Endothelial cell of umbilical vein (primary cell): Measurements from ENCODE around the gene GFOD1. TPM values are rescaled to one million over a fixed set of nuclear protein-coding genes. Genes with fewer than 3 reads are reported as not detected.

Experiments
- BruUV-seq: library from RNA; stranded (reverse); fragments of 400-500 nt; replicated peaks from 2 replicates; lab custom pipeline; 2021; lab: Mats Ljungman, UMichigan
- CTCF ChIA-PET: fragments of 300-600, 350-600 bp; sonication (Branson Sonifier 250); formaldehyde crosslinking; loops from one replicate; lab custom pipeline; 2021; ENCODE audit warnings: antibody characterized with exemption, inconsistent platforms; lab: Charles Lee
- POLR2A ChIA-PET: fragments of 300-600, 350-600 bp; sonication (Branson Sonifier 250); formaldehyde crosslinking; loops from one replicate; lab custom pipeline; 2021; ENCODE audit warnings: antibody characterized with exemption, inconsistent platforms; lab: Charles Lee
- DNase-seq: peaks from one replicate; pipeline ENCODE4 v3.0.0-alpha.2; 2011; ENCODE audit warnings: low read depth, low spot score
- FAIRE-seq: peaks from 2 replicates; lab custom pipeline; 2011; peaks lifted over from hg19 to GRCh38; lab: Jason Lieb, UNC
- H2AFZ ChIP-seq: 2 replicates; pipeline ENCODE4 v1.6.0; 2012; ENCODE audit warnings: low read depth, low read length, control low read depth, inconsistent platforms
- H3K27ac ChIP-seq: 2 replicates; pipeline ENCODE4 v1.5.1; 2011; ENCODE audit warnings: low read depth, mild to moderate bottlenecking, control low read depth, low read length, moderate library complexity; ENCODE audit not compliant: insufficient read depth
- H3K27me3 ChIP-seq, 2 experiments: 2 replicates each; pipeline versions ENCODE4 v1.6.0 to v1.6.1; 2011; ENCODE audit warnings: low read length in 2 of 2, mixed read lengths in 1 of 2; ENCODE audit not compliant: control insufficient read depth in 2 of 2, insufficient read depth in 2 of 2
- H3K36me3 ChIP-seq, 2 experiments: 2 replicates in 1 of 2; 3 replicates in 1 of 2; pipeline ENCODE4 v1.5.1; 2011; ENCODE audit warnings: low read length in 2 of 2, mild to moderate bottlenecking in 1 of 2, moderate library complexity in 1 of 2; ENCODE audit not compliant: control insufficient read depth in 2 of 2, insufficient read depth in 2 of 2; ENCODE audit errors: extremely low read depth in 1 of 2
- H3K4me1 ChIP-seq: 3 replicates; pipeline ENCODE4 v1.5.1; 2011; ENCODE audit warnings: mild to moderate bottlenecking, low read length; ENCODE audit not compliant: control insufficient read depth, insufficient read depth; ENCODE audit errors: extremely low read depth
- H3K4me2 ChIP-seq: 2 replicates; pipeline ENCODE4 v1.6.1; 2011; ENCODE audit warnings: low read length, control low read depth, mixed read lengths; ENCODE audit not compliant: insufficient read depth
- H3K4me3 ChIP-seq, 3 experiments: fragments of 200-600 bp in 1 of 3; sonication (generic), shearing (Covaris generic) in 1 of 3; replicated peaks in 1 of 3; 2 replicates each; pipeline ENCODE4 v1.5.1; 2011 to 2016; ENCODE audit warnings: control low read depth in 3 of 3, low read length in 3 of 3, mild to moderate bottlenecking in 2 of 3, inconsistent platforms in 1 of 3, low read depth in 1 of 3, moderate library complexity in 1 of 3; ENCODE audit not compliant: insufficient read depth in 1 of 3
- H3K79me2 ChIP-seq: 2 replicates; pipeline ENCODE4 v1.6.0; 2012; ENCODE audit warnings: low read length, inconsistent platforms; ENCODE audit not compliant: control insufficient read depth, insufficient read depth
- H3K9ac ChIP-seq: replicated peaks from 2 replicates; pipeline ENCODE3; 2011; ENCODE audit warnings: low read length, control low read depth; ENCODE audit not compliant: insufficient read depth; ENCODE audit errors: extremely low read depth
- H3K9me1 ChIP-seq: replicated peaks from 3 replicates; pipeline ENCODE4 v1.6.0; 2011; ENCODE audit warnings: mild to moderate bottlenecking, low read length; ENCODE audit not compliant: control insufficient read depth, insufficient read depth; ENCODE audit errors: extremely low read depth
- H3K9me3 ChIP-seq: replicated peaks from 2 replicates; pipeline ENCODE4 v1.5.1; 2012; ENCODE audit warnings: low read length, inconsistent platforms; ENCODE audit not compliant: control insufficient read depth, insufficient read depth
- H4K20me1 ChIP-seq: replicated peaks from 2 replicates; pipeline ENCODE3; 2011; ENCODE audit warnings: mild to moderate bottlenecking, low read length; ENCODE audit not compliant: control insufficient read depth, insufficient read depth; ENCODE audit errors: extremely low read depth
- EZH2 ChIP-seq: IDR thresholded peaks from 2 replicates; pipeline ENCODE4 v1.6.1; 2012; ENCODE audit warnings: borderline replicate concordance, low read depth, mild to moderate bottlenecking, moderate library complexity, low read length, inconsistent platforms; ENCODE audit not compliant: severe bottlenecking
- FOS ChIP-seq: IDR thresholded peaks from 2 replicates; pipeline ENCODE4 v1.6.1; 2011; ENCODE audit warnings: mild to moderate bottlenecking, low read length, moderate library complexity, borderline replicate concordance; ENCODE audit not compliant: insufficient read depth
- GATA2 ChIP-seq: IDR thresholded peaks from 2 replicates; pipeline ENCODE4 v1.7.0; 2011; ENCODE audit warnings: low read depth, mild to moderate bottlenecking, moderate library complexity, mixed read lengths, low read length; ENCODE audit not compliant: insufficient read length, insufficient read depth
- JUN ChIP-seq: IDR thresholded peaks from 2 replicates; pipeline ENCODE4 v1.6.1; 2011; ENCODE audit warnings: borderline replicate concordance, low read depth; ENCODE audit not compliant: insufficient read length, insufficient read depth
- MAX ChIP-seq: IDR thresholded peaks from 2 replicates; pipeline ENCODE4 v1.6.1; 2011; ENCODE audit not compliant: insufficient read depth, insufficient read length
- MYC ChIP-seq: IDR thresholded peaks from one replicate; pipeline ENCODE4 v1.6.1; 2011; ENCODE audit warnings: mild to moderate bottlenecking, low read depth, low read length
- POLR2A ChIP-seq: IDR thresholded peaks from 2 replicates; pipeline ENCODE4 v1.6.1; 2012; ENCODE audit warnings: low read depth, mild to moderate bottlenecking, control low read depth, low read length
- POLR2AphosphoS5 ChIP-seq: IDR thresholded peaks from 2 replicates; pipeline ENCODE4 v1.6.1; 2012; ENCODE audit warnings: low read depth, mild to moderate bottlenecking, control low read depth, low read length, moderate library complexity; ENCODE audit not compliant: insufficient read depth
- dilution Hi-C: fragments of 300-500 bp; cut with MboI; formaldehyde crosslinking; loops from one replicate; pipeline ENCODE4 v1.15.0; 2019; ENCODE audit warnings: low sequenced_read_pairs; ENCODE audit not compliant: extremely low pct_ligation_motif_present
- intact Hi-C: fragments of 100-400 bp; cut with micrococcal nuclease; formaldehyde crosslinking; loops from one replicate; pipeline ENCODE4 v1.10.0; 2022
- polyA plus RNA-seq, 4 experiments: library from polyadenylated mRNA; depleted of rRNA in 3 of 4; stranded (reverse) in 3 of 4; unstranded in 1 of 4; fragments of >200 nt; gene quantifications; 2 replicates each; pipeline versions ENCODE4 v1.2.1 to v1.2.3, GENCODE V29; 2011 to 2012; ENCODE audit warnings: missing spikeins in 1 of 4
- total RNA-seq: library from RNA; stranded (reverse); gene quantifications from 2 replicates; pipeline ENCODE4 v1.2.3, GENCODE V29; 2021
- TF ChIP-seq, protein P1 (sequence below), 2 donors: IDR thresholded peaks; 1 replicate in 1 of 2; 2 replicates in 1 of 2; pipeline ENCODE4 v1.5.1; 2011; ENCODE audit warnings: low read length in 2 of 2, mild to moderate bottlenecking in 2 of 2, moderate library complexity in 2 of 2, control low read depth in 1 of 2, inconsistent platforms in 1 of 2, low read depth in 1 of 2; ENCODE audit not compliant: insufficient read depth in 1 of 2; ENCODE audit errors: extremely low read depth in 1 of 2

The GFOD1 gene
- total and polyA plus RNA-seq, 2 donors (not counting 3 experiments of a cell fraction or from before 2014, with no cell fraction given) = 12.1 to 24.1 TPM

GRCh38 chr6:13523826-13524622 is 36.6 kb upstream of the GFOD1 start:
- Histone ChIP-seq H3K9me3 (no peaks in the 10 kb centered on the region), H3K27ac (no peak overlapping the region), H3K36me3 (no peaks in the 10 kb centered on the region), H3K4me1 (peaks cover 41% of the 10 kb centered on the region), H2AFZ (no peak overlapping the region), H3K9ac (no peak overlapping the region), H3K4me2 (no peak overlapping the region), H3K4me3 (no peak overlapping the region), H4K20me1 (no peaks in the 10 kb centered on the region), H3K79me2 (no peaks in the 10 kb centered on the region), H3K9me1 (no peaks in the 10 kb centered on the region), H3K27me3 (no peaks in the 10 kb centered on the region)
- intact Hi-C loops = no loop called here
- FAIRE-seq (no peak), DNase-seq (no peak)
- POLR2A ChIA-PET = no interaction called here
- dilution Hi-C loops = no loop called here
- CTCF ChIA-PET = interaction anchor here (0.9 to 1.6 kb wide), 2 partner anchors 14 to 37 kb away, joined by 3 to 4 read pairs; partner anchors contain the start of gene GFOD1
- TF ChIP-seq GATA2 (no peak), EZH2 (no peak), MAX (no peak), POLR2A (no peak), MYC (no peak), POLR2AphosphoS5 (no peak), JUN (no peak), FOS (no peak)
- TF ChIP-seq, protein P1, sequence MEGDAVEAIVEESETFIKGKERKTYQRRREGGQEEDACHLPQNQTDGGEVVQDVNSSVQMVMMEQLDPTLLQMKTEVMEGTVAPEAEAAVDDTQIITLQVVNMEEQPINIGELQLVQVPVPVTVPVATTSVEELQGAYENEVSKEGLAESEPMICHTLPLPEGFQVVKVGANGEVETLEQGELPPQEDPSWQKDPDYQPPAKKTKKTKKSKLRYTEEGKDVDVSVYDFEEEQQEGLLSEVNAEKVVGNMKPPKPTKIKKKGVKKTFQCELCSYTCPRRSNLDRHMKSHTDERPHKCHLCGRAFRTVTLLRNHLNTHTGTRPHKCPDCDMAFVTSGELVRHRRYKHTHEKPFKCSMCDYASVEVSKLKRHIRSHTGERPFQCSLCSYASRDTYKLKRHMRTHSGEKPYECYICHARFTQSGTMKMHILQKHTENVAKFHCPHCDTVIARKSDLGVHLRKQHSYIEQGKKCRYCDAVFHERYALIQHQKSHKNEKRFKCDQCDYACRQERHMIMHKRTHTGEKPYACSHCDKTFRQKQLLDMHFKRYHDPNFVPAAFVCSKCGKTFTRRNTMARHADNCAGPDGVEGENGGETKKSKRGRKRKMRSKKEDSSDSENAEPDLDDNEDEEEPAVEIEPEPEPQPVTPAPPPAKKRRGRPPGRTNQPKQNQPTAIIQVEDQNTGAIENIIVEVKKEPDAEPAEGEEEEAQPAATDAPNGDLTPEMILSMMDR (IDR thresholded peaks at IDR 0.05; ENCODE audit: extremely low read depth in 1 of 2, insufficient read depth in 1 of 2, low read depth in 1 of 2, low read length in 2 of 2) = no peak
- BruUV-seq = no TSS peak
